ENCODE measurements around the gene STON2. TPM values are rescaled to one million over a fixed set of nuclear protein-coding genes. Genes with fewer than 3 reads are reported as not detected.

Gene STON2
- total and polyA plus RNA-seq, 2 experiments from 2014 or later = 5.0 to 22.7 TPM

DNA sequence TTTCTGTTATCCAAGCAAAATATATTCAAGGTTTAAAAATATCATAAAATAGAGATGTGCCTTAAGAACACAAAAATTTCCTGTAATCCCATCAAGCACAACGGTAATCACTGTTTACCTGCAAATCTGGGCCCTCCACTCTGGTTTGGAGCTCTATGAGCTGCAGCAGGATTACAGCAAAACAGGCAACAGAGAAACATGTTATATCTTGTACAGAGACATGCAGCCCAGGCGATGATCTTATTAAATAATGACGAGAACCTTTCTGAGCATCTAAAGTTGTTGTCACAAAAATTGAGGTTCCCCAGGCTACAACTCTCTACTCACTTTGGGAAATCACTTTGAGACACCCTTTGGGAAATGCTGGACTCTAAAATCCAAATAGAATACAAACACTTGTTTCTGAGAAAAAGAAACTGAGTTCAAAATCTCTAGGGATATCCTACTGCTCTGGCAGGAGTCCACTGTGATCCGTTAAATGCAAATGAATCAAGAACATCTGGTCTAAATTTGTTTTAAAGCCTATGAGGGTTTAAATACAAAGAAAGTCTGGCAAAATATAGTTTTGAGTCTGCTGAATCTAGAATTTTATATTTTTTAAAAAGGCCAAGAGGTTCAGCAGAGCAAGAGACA lies 36.3 kb downstream of the STON2 start:
- H3K4me2 ChIP-seq = peak overlapping the region; percentile 48
- 43% methylated on average over 4 of the region's 4 CpGs for WGBS (ENCODE audit: low lambda C conversion rate, missing lambda C conversion rate)
- no peaks in the 10 kb centered on the region for H3K9me3 ChIP-seq (ENCODE audit: low read depth)
- no peaks in the 10 kb centered on the region for H3K27me3 ChIP-seq
- no peaks in the 10 kb centered on the region for H3K79me2 ChIP-seq
- no peak overlapping the region for H2AFZ ChIP-seq
- peak overlapping the region; percentile 16 for H3K27ac ChIP-seq
- H3K9me2 ChIP-seq (replicated peaks; ENCODE audit: insufficient read depth) = no peaks in the 10 kb centered on the region
- DNase-seq (ENCODE audit: low spot score) = no peak
- H4K20me1 ChIP-seq (ENCODE audit: insufficient read depth, poor library complexity, severe bottlenecking) = no peaks in the 10 kb centered on the region
- no peaks in the 10 kb centered on the region for H3K36me3 ChIP-seq (replicated peaks; ENCODE audit: insufficient read depth, low read depth)
- TF ChIP-seq, protein P1, sequence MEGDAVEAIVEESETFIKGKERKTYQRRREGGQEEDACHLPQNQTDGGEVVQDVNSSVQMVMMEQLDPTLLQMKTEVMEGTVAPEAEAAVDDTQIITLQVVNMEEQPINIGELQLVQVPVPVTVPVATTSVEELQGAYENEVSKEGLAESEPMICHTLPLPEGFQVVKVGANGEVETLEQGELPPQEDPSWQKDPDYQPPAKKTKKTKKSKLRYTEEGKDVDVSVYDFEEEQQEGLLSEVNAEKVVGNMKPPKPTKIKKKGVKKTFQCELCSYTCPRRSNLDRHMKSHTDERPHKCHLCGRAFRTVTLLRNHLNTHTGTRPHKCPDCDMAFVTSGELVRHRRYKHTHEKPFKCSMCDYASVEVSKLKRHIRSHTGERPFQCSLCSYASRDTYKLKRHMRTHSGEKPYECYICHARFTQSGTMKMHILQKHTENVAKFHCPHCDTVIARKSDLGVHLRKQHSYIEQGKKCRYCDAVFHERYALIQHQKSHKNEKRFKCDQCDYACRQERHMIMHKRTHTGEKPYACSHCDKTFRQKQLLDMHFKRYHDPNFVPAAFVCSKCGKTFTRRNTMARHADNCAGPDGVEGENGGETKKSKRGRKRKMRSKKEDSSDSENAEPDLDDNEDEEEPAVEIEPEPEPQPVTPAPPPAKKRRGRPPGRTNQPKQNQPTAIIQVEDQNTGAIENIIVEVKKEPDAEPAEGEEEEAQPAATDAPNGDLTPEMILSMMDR (IDR thresholded peaks at IDR 0.05; ENCODE audit: poor library complexity) = no peak
- TF ChIP-seq EZH2phosphoT487 (IDR thresholded peaks at IDR 0.05; ENCODE audit: low read depth, severe bottlenecking, unreplicated experiment) (no peak), EZH2 (IDR thresholded peaks at IDR 0.05; ENCODE audit: borderline replicate concordance) (no peak)
- peaks cover 25% of the 10 kb centered on the region for H3K4me1 ChIP-seq (ENCODE audit: insufficient read depth)
- no peak overlapping the region for H3K4me3 ChIP-seq

DNA sequence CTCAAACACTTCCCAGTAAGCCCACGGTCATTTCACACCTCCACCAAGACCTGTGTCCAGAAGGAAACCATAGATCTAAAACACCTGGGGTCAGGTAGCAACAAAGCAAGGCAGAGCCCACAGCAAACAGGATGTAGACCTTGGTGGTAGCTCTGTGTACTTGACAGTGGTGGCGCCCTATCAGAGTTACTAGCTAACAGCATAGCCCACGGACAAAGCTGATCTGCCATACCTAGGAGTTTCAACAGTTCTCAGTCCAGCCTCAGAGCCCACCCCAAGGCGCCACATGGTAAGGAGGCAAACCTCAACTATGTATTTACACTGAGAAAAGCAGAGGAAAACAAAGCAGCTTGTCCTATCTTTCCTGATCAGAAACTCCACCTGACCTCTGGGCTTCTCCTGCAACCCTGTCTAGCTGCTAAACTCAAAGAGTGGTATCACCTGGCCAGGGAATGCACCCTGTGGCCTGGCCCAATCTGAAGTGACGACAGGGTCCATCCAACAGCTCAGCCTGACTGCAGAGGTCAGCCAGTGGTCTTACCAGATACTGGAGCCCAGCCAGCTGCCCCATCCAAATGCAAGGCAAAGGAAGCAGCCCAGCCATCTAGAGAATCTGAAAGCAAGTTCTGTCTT lies 46.3 kb downstream of the STON2 start:
- no peaks in the 10 kb centered on the region for H3K79me2 ChIP-seq
- H2AFZ ChIP-seq = no peak overlapping the region
- no peaks in the 10 kb centered on the region for H3K36me3 ChIP-seq (replicated peaks; ENCODE audit: insufficient read depth, low read depth)
- H3K27me3 ChIP-seq = no peaks in the 10 kb centered on the region
- H3K4me2 ChIP-seq = no peak overlapping the region
- no peak for DNase-seq (ENCODE audit: low spot score)
- H3K27ac ChIP-seq = no peak overlapping the region
- H3K9me3 ChIP-seq (ENCODE audit: low read depth) = no peaks in the 10 kb centered on the region
- WGBS (ENCODE audit: low lambda C conversion rate, missing lambda C conversion rate) = 67% methylated on average over 5 of the region's 5 CpGs
- no peaks in the 10 kb centered on the region for H3K9me2 ChIP-seq (replicated peaks; ENCODE audit: insufficient read depth)
- H3K4me1 ChIP-seq (ENCODE audit: insufficient read depth) = no peaks in the 10 kb centered on the region
- TF ChIP-seq EZH2phosphoT487 (IDR thresholded peaks at IDR 0.05; ENCODE audit: low read depth, severe bottlenecking, unreplicated experiment) (no peak), EZH2 (IDR thresholded peaks at IDR 0.05; ENCODE audit: borderline replicate concordance) (no peak)
- TF ChIP-seq, protein P1 (IDR thresholded peaks at IDR 0.05; ENCODE audit: poor library complexity) = no peak
- H4K20me1 ChIP-seq (ENCODE audit: insufficient read depth, poor library complexity, severe bottlenecking) = no peaks in the 10 kb centered on the region
- H3K4me3 ChIP-seq = no peak overlapping the region

DNA sequence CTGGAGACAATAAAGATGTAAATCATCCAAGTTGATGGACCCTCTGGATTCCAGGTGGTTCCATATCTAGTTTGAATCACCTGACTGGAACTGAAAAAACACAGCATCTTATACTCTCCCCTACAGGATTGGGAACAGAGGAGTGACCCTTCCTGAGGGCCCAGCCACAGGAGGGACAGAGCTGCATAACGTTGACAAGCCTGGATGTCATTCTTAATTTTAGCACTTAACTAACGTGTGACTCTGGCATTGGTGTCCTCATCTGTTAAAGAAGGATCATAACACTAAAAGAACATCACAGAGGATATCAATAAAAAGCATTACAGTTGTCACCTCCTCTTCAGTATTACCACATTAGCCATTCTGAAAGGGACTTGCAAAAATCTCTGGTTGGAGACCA lies 47.7 kb downstream of the STON2 start:
- Histone ChIP-seq H3K27ac (no peak overlapping the region), H3K4me1 (ENCODE audit: insufficient read depth) (no peaks in the 10 kb centered on the region), H3K9me3 (ENCODE audit: low read depth) (no peaks in the 10 kb centered on the region), H3K9me2 (replicated peaks; ENCODE audit: insufficient read depth) (no peaks in the 10 kb centered on the region), H3K4me3 (no peak overlapping the region), H3K27me3 (no peaks in the 10 kb centered on the region), H3K4me2 (no peak overlapping the region), H3K36me3 (replicated peaks; ENCODE audit: insufficient read depth, low read depth) (no peaks in the 10 kb centered on the region), H3K79me2 (no peaks in the 10 kb centered on the region), H4K20me1 (ENCODE audit: insufficient read depth, poor library complexity, severe bottlenecking) (no peaks in the 10 kb centered on the region), H2AFZ (no peak overlapping the region)
- TF ChIP-seq EZH2 (IDR thresholded peaks at IDR 0.05; ENCODE audit: borderline replicate concordance) (no peak), EZH2phosphoT487 (IDR thresholded peaks at IDR 0.05; ENCODE audit: low read depth, severe bottlenecking, unreplicated experiment) (no peak)
- TF ChIP-seq, protein P1 (IDR thresholded peaks at IDR 0.05; ENCODE audit: poor library complexity) = no peak
- no peak for DNase-seq (ENCODE audit: low spot score)
- WGBS (ENCODE audit: low lambda C conversion rate, missing lambda C conversion rate) = 64% methylated on average over 2 of the region's 2 CpGs

All from hepatocyte (in vitro differentiated cells).